H1 (cell line): ENCODE measurements around the gene LILRB3. TPM values are rescaled to one million over a fixed set of nuclear protein-coding genes. Genes with fewer than 3 reads are reported as not detected.

Experiments used
- RBBP5 ChIP-seq: IDR thresholded peaks from 2 replicates; pipeline ENCODE4 v1.7.1; 2012; ENCODE audit warnings: low read depth, mild to moderate bottlenecking, inconsistent platforms, low read length, moderate library complexity, borderline replicate concordance
- RXRA ChIP-seq: IDR thresholded peaks from 2 replicates; pipeline ENCODE4 v1.6.1; 2011; ENCODE audit warnings: low read depth, mild to moderate bottlenecking, low read length, moderate library complexity; ENCODE audit not compliant: insufficient read depth
- SUZ12 ChIP-seq: fragments of 200-600 bp; sonication (generic); IDR thresholded peaks from 2 replicates; pipeline ENCODE4 v1.6.1; 2012; ENCODE audit warnings: mild to moderate bottlenecking, inconsistent platforms, low read length, moderate library complexity, mixed read lengths
- TCF12 ChIP-seq: IDR thresholded peaks from 2 replicates; pipeline ENCODE4 v1.6.1; 2011; ENCODE audit warnings: low read depth, mild to moderate bottlenecking, low read length
- YY1 ChIP-seq: IDR thresholded peaks from 2 replicates; pipeline ENCODE4 v1.6.1; 2011; ENCODE audit warnings: low read depth, mild to moderate bottlenecking, low read length
- polyA plus RNA-seq, 7 experiments: library from polyadenylated mRNA; depleted of rRNA in 3 of 7; stranded (reverse) in 5 of 7; unstranded in 2 of 7; fragments of >200 nt in 5 of 7; fragments of 200-250 nt in 2 of 7; gene quantifications; 1 replicate in 5 of 7; 2 replicates in 1 of 7; 4 replicates in 1 of 7; pipeline versions ENCODE4 v1.2.1 to v1.2.3, GENCODE V29; 2011 to 2013; ENCODE audit warnings: missing spikeins in 2 of 7, mixed read lengths in 2 of 7
- total RNA-seq: library from RNA; stranded (reverse); fragmentation: NEBNext Ultra II Directional; extraction: Animal tissue kit (Norgen Biotek cat#: 25700); gene quantifications from 2 replicates; pipeline ENCODE4 v1.2.1, GENCODE V29; 2021

The LILRB3 gene
- total and polyA plus RNA-seq, 2 of the 8 experiments (the other 6 are each of a cell fraction or from before 2014, with no cell fraction given): not detected

DNA sequence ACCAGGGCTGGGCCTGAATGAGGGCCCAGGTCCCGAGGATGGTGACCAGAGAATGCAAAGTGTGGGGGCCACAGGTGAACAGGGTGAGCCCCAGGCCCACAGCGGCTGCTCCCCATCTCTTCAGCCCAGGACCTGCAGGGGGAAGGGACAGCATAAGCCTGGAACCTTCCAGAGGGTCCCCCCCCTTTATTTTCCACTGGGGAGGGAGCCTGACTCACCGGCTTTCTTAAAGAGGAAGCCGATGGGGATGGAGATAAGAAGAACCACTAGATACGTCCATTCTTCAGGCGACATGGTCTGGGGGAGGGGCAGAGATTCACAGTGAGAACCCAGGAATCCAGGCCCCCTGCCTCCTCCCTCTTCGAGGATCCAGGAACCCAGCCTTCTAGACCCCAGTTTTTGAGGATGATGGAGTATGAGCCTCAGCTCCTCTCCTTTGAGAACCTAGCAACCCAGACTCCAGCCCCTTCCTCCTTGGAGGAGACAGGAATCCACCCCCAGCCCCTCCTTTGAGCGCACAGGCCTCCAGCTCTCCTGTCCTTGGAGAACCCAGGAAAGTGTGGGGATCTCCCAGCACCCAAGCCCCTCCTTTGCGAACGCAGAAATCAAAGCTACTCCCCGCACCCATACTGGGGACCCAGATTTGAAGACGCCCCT is 34.5 kb downstream of the LILRB3 start (continued):
- no peak for TF ChIP-seq RBBP5
- no peak for TF ChIP-seq SUZ12
- no peak for TF ChIP-seq RXRA
- no peak for TF ChIP-seq TCF12
- no peak for TF ChIP-seq YY1
